ES-I3 (cell line): Measurements from ENCODE around the gene APLF.

Source experiments
- H3K36me3 ChIP-seq: 2 replicates; pipeline ENCODE4 v1.6.1; 2013; ENCODE audit warnings: mild to moderate bottlenecking, low read length, control low read depth, moderate library complexity; ENCODE audit not compliant: insufficient read depth
- H3K4me1 ChIP-seq: 2 replicates; pipeline ENCODE4 v1.6.1; 2013; ENCODE audit warnings: mild to moderate bottlenecking, control low read depth, low read length; ENCODE audit not compliant: insufficient read depth
- H3K9ac ChIP-seq: 2 replicates; pipeline ENCODE4 v1.6.1; 2013; ENCODE audit warnings: low read depth, mild to moderate bottlenecking, low read length, moderate library complexity
- H3K9me3 ChIP-seq: 2 replicates; pipeline ENCODE4 v1.6.1; 2013; ENCODE audit warnings: mild to moderate bottlenecking, low read length, moderate library complexity; ENCODE audit not compliant: control insufficient read depth, insufficient read depth

APLF gene

GRCh38 chr2:68467077-68467960 is at the start of gene APLF, which contains the start of gene FBXO48:
APLF (plus strand) TSS chr2:68467585; CDS start chr2:68467732, 147 bp downstream.
FBXO48 (minus strand) TSS chr2:68467294; CDS start chr2:68465145, 2,149 bp downstream.
- no peaks in the 10 kb centered on the region; the same call in none of the 2 replicates for H3K4me1 ChIP-seq

GRCh38 chr2:68417926-68418325 is 49.5 kb upstream of the APLF start:
- Histone ChIP-seq H3K36me3 (no peaks in the 10 kb centered on the region), H3K9ac (no peak overlapping the region), H3K4me1 (peaks cover 15% of the 10 kb centered on the region), H3K9me3 (no peaks in the 10 kb centered on the region)

More at GRCh38 chr2:68467077-68467960, at the start of gene APLF, which contains the start of gene FBXO48:
- peak within 1 kb of the TSS; percentile 89 for H3K9ac ChIP-seq
- no peaks in the 10 kb centered on the region for H3K9me3 ChIP-seq
- no peaks in the 10 kb centered on the region for H3K36me3 ChIP-seq

- Histone ChIP-seq H3K4me1 (peaks cover 15% of the 10 kb centered on the region), H3K9ac (no peak overlapping the region), H3K36me3 (no peaks in the 10 kb centered on the region), H3K9me3 (no peaks in the 10 kb centered on the region)
These were observed 49.0 kb upstream of the APLF start for GRCh38 chr2:68418419-68418818.

- Histone ChIP-seq H3K9ac (no peak overlapping the region), H3K9me3 (no peaks in the 10 kb centered on the region), H3K4me1 (peaks cover 15% of the 10 kb centered on the region), H3K36me3 (no peaks in the 10 kb centered on the region)
These were observed 48.5 kb upstream of the APLF start for GRCh38 chr2:68418855-68419254.

GRCh38 chr2:68420254-68420910 is 47.0 kb upstream of the APLF start:
- Histone ChIP-seq H3K4me1 (peaks cover 15% of the 10 kb centered on the region), H3K36me3 (no peaks in the 10 kb centered on the region), H3K9me3 (no peaks in the 10 kb centered on the region), H3K9ac (no peak overlapping the region)

- H3K9ac ChIP-seq = no peak overlapping the region
These were observed 43.3 kb upstream of the APLF start for GRCh38 chr2:68423966-68424650.

GRCh38 chr2:68425503-68425902 is 41.9 kb upstream of the APLF start:
- Histone ChIP-seq H3K9me3 (no peaks in the 10 kb centered on the region), H3K9ac (no peak overlapping the region), H3K4me1 (no peaks in the 10 kb centered on the region), H3K36me3 (no peaks in the 10 kb centered on the region)

More at GRCh38 chr2:68423966-68424650, 43.3 kb upstream of the APLF start:
- H3K9me3 ChIP-seq = no peaks in the 10 kb centered on the region
- peaks cover 4% of the 10 kb centered on the region; the same call in 1 of the 2 replicates for H3K4me1 ChIP-seq
- H3K36me3 ChIP-seq = no peaks in the 10 kb centered on the region

- H3K9ac ChIP-seq = no peak overlapping the region
These were observed 40.9 kb upstream of the APLF start for GRCh38 chr2:68426446-68426845.

GRCh38 chr2:68426848-68427579 is 40.4 kb upstream of the APLF start:
- Histone ChIP-seq H3K9me3 (no peaks in the 10 kb centered on the region), H3K9ac (no peak overlapping the region), H3K36me3 (no peaks in the 10 kb centered on the region), H3K4me1 (no peaks in the 10 kb centered on the region)

More at GRCh38 chr2:68426446-68426845, 40.9 kb upstream of the APLF start:
- H3K36me3 ChIP-seq = no peaks in the 10 kb centered on the region
- H3K9me3 ChIP-seq = no peaks in the 10 kb centered on the region
- H3K4me1 ChIP-seq = no peaks in the 10 kb centered on the region

- Histone ChIP-seq H3K4me1 (no peaks in the 10 kb centered on the region), H3K36me3 (no peaks in the 10 kb centered on the region), H3K9ac (no peak overlapping the region), H3K9me3 (no peaks in the 10 kb centered on the region; the same call in 1 of the 2 replicates)
These were observed 39.3 kb upstream of the APLF start for GRCh38 chr2:68428126-68428525.

GRCh38 chr2:68428746-68429145 is 38.6 kb upstream of the APLF start:
- no peaks in the 10 kb centered on the region; the same call in 1 of the 2 replicates for H3K36me3 ChIP-seq
- H3K9me3 ChIP-seq = no peaks in the 10 kb centered on the region; the same call in 1 of the 2 replicates
- no peaks in the 10 kb centered on the region for H3K4me1 ChIP-seq
- no peak overlapping the region for H3K9ac ChIP-seq

GRCh38 chr2:68429311-68429826 is 38.0 kb upstream of the APLF start:
- H3K4me1 ChIP-seq = no peaks in the 10 kb centered on the region
- no peaks in the 10 kb centered on the region; the same call in 1 of the 2 replicates for H3K9me3 ChIP-seq
- H3K9ac ChIP-seq = no peak overlapping the region
- no peaks in the 10 kb centered on the region; the same call in 1 of the 2 replicates for H3K36me3 ChIP-seq

- Histone ChIP-seq H3K36me3 (no peaks in the 10 kb centered on the region; the same call in 1 of the 2 replicates), H3K4me1 (no peaks in the 10 kb centered on the region), H3K9me3 (no peaks in the 10 kb centered on the region; the same call in 1 of the 2 replicates), H3K9ac (no peak overlapping the region)
These were observed 35.9 kb upstream of the APLF start for GRCh38 chr2:68431316-68431972.
